Endothelial cell of umbilical vein (primary cell): ENCODE measurements around the gene ANK2. TPM values are rescaled to one million over a fixed set of nuclear protein-coding genes. Genes with fewer than 3 reads are reported as not detected.

ENCODE experiments used
- BruUV-seq: library from RNA; stranded (reverse); fragments of 400-500 nt; replicated peaks from 2 replicates; lab custom pipeline; 2021; lab: Mats Ljungman, UMichigan
- CTCF ChIA-PET: fragments of 300-600, 350-600 bp; sonication (Branson Sonifier 250); formaldehyde crosslinking; loops from one replicate; lab custom pipeline; 2021; ENCODE audit warnings: antibody characterized with exemption, inconsistent platforms; lab: Charles Lee
- POLR2A ChIA-PET: fragments of 300-600, 350-600 bp; sonication (Branson Sonifier 250); formaldehyde crosslinking; loops from one replicate; lab custom pipeline; 2021; ENCODE audit warnings: antibody characterized with exemption, inconsistent platforms; lab: Charles Lee
- DNase-seq: peaks from one replicate; pipeline ENCODE4 v3.0.0-alpha.2; 2011; ENCODE audit warnings: low read depth, low spot score
- FAIRE-seq: peaks from 2 replicates; lab custom pipeline; 2011; peaks lifted over from hg19 to GRCh38; lab: Jason Lieb, UNC
- H2AFZ ChIP-seq: 2 replicates; pipeline ENCODE4 v1.6.0; 2012; ENCODE audit warnings: low read depth, low read length, control low read depth, inconsistent platforms
- H3K27ac ChIP-seq: 2 replicates; pipeline ENCODE4 v1.5.1; 2011; ENCODE audit warnings: low read depth, mild to moderate bottlenecking, control low read depth, low read length, moderate library complexity; ENCODE audit not compliant: insufficient read depth
- H3K27me3 ChIP-seq, 2 experiments: 2 replicates each; pipeline versions ENCODE4 v1.6.0 to v1.6.1; 2011; ENCODE audit warnings: low read length in 2 of 2, mixed read lengths in 1 of 2; ENCODE audit not compliant: control insufficient read depth in 2 of 2, insufficient read depth in 2 of 2
- H3K36me3 ChIP-seq, 2 experiments: 2 replicates in 1 of 2; 3 replicates in 1 of 2; pipeline ENCODE4 v1.5.1; 2011; ENCODE audit warnings: low read length in 2 of 2, mild to moderate bottlenecking in 1 of 2, moderate library complexity in 1 of 2; ENCODE audit not compliant: control insufficient read depth in 2 of 2, insufficient read depth in 2 of 2; ENCODE audit errors: extremely low read depth in 1 of 2
- H3K4me1 ChIP-seq: 3 replicates; pipeline ENCODE4 v1.5.1; 2011; ENCODE audit warnings: mild to moderate bottlenecking, low read length; ENCODE audit not compliant: control insufficient read depth, insufficient read depth; ENCODE audit errors: extremely low read depth
- H3K4me2 ChIP-seq: 2 replicates; pipeline ENCODE4 v1.6.1; 2011; ENCODE audit warnings: low read length, control low read depth, mixed read lengths; ENCODE audit not compliant: insufficient read depth
- H3K4me3 ChIP-seq, 3 experiments: fragments of 200-600 bp in 1 of 3; sonication (generic), shearing (Covaris generic) in 1 of 3; replicated peaks in 1 of 3; 2 replicates each; pipeline ENCODE4 v1.5.1; 2011 to 2016; ENCODE audit warnings: control low read depth in 3 of 3, low read length in 3 of 3, mild to moderate bottlenecking in 2 of 3, inconsistent platforms in 1 of 3, low read depth in 1 of 3, moderate library complexity in 1 of 3; ENCODE audit not compliant: insufficient read depth in 1 of 3
- H3K79me2 ChIP-seq: 2 replicates; pipeline ENCODE4 v1.6.0; 2012; ENCODE audit warnings: low read length, inconsistent platforms; ENCODE audit not compliant: control insufficient read depth, insufficient read depth
- H3K9ac ChIP-seq: replicated peaks from 2 replicates; pipeline ENCODE3; 2011; ENCODE audit warnings: low read length, control low read depth; ENCODE audit not compliant: insufficient read depth; ENCODE audit errors: extremely low read depth
- H3K9me1 ChIP-seq: replicated peaks from 3 replicates; pipeline ENCODE4 v1.6.0; 2011; ENCODE audit warnings: mild to moderate bottlenecking, low read length; ENCODE audit not compliant: control insufficient read depth, insufficient read depth; ENCODE audit errors: extremely low read depth
- H3K9me3 ChIP-seq: replicated peaks from 2 replicates; pipeline ENCODE4 v1.5.1; 2012; ENCODE audit warnings: low read length, inconsistent platforms; ENCODE audit not compliant: control insufficient read depth, insufficient read depth
- H4K20me1 ChIP-seq: replicated peaks from 2 replicates; pipeline ENCODE3; 2011; ENCODE audit warnings: mild to moderate bottlenecking, low read length; ENCODE audit not compliant: control insufficient read depth, insufficient read depth; ENCODE audit errors: extremely low read depth
- MAX ChIP-seq: IDR thresholded peaks from 2 replicates; pipeline ENCODE4 v1.6.1; 2011; ENCODE audit not compliant: insufficient read depth, insufficient read length
- dilution Hi-C: fragments of 300-500 bp; cut with MboI; formaldehyde crosslinking; loops from one replicate; pipeline ENCODE4 v1.15.0; 2019; ENCODE audit warnings: low sequenced_read_pairs; ENCODE audit not compliant: extremely low pct_ligation_motif_present
- intact Hi-C: fragments of 100-400 bp; cut with micrococcal nuclease; formaldehyde crosslinking; loops from one replicate; pipeline ENCODE4 v1.10.0; 2022
- polyA plus RNA-seq, 4 experiments: library from polyadenylated mRNA; depleted of rRNA in 3 of 4; stranded (reverse) in 3 of 4; unstranded in 1 of 4; fragments of >200 nt; gene quantifications; 2 replicates each; pipeline versions ENCODE4 v1.2.1 to v1.2.3, GENCODE V29; 2011 to 2012; ENCODE audit warnings: missing spikeins in 1 of 4
- total RNA-seq: library from RNA; stranded (reverse); gene quantifications from 2 replicates; pipeline ENCODE4 v1.2.3, GENCODE V29; 2021
- TF ChIP-seq, protein P1 (sequence below), 2 donors: IDR thresholded peaks; 1 replicate in 1 of 2; 2 replicates in 1 of 2; pipeline ENCODE4 v1.5.1; 2011; ENCODE audit warnings: low read length in 2 of 2, mild to moderate bottlenecking in 2 of 2, moderate library complexity in 2 of 2, control low read depth in 1 of 2, inconsistent platforms in 1 of 2, low read depth in 1 of 2; ENCODE audit not compliant: insufficient read depth in 1 of 2; ENCODE audit errors: extremely low read depth in 1 of 2

ANK2 gene
- total and polyA plus RNA-seq, 2 donors (not counting 3 experiments of a cell fraction or from before 2014, with no cell fraction given) = not detected

DNA sequence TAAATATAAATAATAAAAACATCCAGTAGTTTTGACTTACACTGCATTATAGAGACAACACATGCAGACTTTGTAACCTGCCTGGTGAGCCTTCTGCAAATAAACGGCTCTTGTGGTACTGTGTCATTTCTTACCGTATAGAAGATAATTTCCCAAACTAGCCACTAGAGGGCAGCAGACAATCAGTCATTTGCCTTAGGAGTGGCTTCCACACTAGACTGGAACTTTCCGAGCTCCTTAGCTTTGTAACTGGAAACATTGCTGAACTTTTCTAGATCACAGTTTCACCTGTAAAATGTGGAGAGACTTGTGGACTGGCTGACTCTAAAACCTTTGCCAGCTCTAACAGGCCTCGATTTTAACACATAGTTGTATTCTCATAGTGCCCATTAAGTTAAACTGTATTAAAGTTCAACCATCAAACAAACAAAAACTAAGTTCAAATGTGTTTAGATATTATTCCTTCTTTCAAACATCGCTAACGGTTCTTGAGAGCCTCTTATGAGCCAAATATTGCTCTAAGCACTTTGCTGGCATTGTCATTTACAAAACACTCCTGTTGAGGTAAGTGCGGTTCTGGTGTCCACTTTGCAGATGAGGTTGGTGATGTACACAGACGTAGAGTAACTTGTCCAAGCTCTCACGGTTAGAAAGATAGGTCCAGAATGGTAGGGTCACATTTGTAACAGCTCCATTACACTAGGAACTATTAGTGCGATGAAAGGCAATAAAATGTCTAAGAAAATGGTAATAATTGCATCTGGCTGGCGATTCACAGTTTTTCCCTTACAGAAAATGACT is 345.5 kb downstream of the ANK2 start:
- intact Hi-C loops (loop anchor here (1.0 to 10.0 kb wide), 12 partner anchors 73 to 1300 kb away; no protein-coding TSS in a partner anchor), dilution Hi-C loops (no loop called here)
- H3K79me2 ChIP-seq = no peaks in the 10 kb centered on the region
- H4K20me1 ChIP-seq = no peaks in the 10 kb centered on the region
- ChIA-PET POLR2A (no interaction called here), CTCF (interaction anchor here (0.6 to 5.6 kb wide), 81 partner anchors 8 to 1300 kb away, joined by 3 to 51 read pairs (median 4); partner anchors contain the start of gene ARSJ)
- no peak overlapping the region for H3K9ac ChIP-seq
- no peaks in the 10 kb centered on the region for H3K9me1 ChIP-seq
- BruUV-seq = no TSS peak
- peaks cover 6% of the 10 kb centered on the region for H3K4me1 ChIP-seq
- H3K27me3 ChIP-seq = no peaks in the 10 kb centered on the region
- H3K27ac ChIP-seq = no peak overlapping the region
- no peaks in the 10 kb centered on the region for H3K9me3 ChIP-seq
- TF ChIP-seq, protein P1, sequence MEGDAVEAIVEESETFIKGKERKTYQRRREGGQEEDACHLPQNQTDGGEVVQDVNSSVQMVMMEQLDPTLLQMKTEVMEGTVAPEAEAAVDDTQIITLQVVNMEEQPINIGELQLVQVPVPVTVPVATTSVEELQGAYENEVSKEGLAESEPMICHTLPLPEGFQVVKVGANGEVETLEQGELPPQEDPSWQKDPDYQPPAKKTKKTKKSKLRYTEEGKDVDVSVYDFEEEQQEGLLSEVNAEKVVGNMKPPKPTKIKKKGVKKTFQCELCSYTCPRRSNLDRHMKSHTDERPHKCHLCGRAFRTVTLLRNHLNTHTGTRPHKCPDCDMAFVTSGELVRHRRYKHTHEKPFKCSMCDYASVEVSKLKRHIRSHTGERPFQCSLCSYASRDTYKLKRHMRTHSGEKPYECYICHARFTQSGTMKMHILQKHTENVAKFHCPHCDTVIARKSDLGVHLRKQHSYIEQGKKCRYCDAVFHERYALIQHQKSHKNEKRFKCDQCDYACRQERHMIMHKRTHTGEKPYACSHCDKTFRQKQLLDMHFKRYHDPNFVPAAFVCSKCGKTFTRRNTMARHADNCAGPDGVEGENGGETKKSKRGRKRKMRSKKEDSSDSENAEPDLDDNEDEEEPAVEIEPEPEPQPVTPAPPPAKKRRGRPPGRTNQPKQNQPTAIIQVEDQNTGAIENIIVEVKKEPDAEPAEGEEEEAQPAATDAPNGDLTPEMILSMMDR (IDR thresholded peaks at IDR 0.05; ENCODE audit: extremely low read depth in 1 of 2, insufficient read depth in 1 of 2, low read depth in 1 of 2, low read length in 2 of 2) = peak; percentile 43 to 50
- no peak for TF ChIP-seq MAX
- DNase-seq = peak; percentile 92
- H3K4me2 ChIP-seq = no peak overlapping the region
- no peaks in the 10 kb centered on the region for H3K36me3 ChIP-seq
- peak; percentile 95 for FAIRE-seq
- peak overlapping the region; percentile 70 for H2AFZ ChIP-seq
- H3K4me3 ChIP-seq = no peak overlapping the region
